HEK293 (cell line): ENCODE data around the gene PLEKHA3.

ENCODE experiments used
- ZFP3 ChIP-seq: fragments of 450-650 bp; formaldehyde crosslinking; IDR thresholded peaks from 2 replicates; pipeline ENCODE4 v1.5.1; 2016; ENCODE audit warnings: low read depth, missing biosample characterization, missing genetic modification characterization
- ZNF391 ChIP-seq: fragments of 450-650 bp; formaldehyde crosslinking; IDR thresholded peaks from 2 replicates; pipeline ENCODE4 v1.5.1; 2016; ENCODE audit warnings: low read depth, missing biosample characterization, missing genetic modification characterization, borderline replicate concordance
- TF ChIP-seq, protein P1 (sequence below): sonication (generic); formaldehyde crosslinking; IDR thresholded peaks from 2 replicates; pipeline ENCODE4 v1.8.1; 2022; ENCODE audit warnings: mild to moderate bottlenecking, moderate library complexity, missing genetic modification reagents
- TF ChIP-seq, protein P2 (sequence below): fragments of 450-650 bp; formaldehyde crosslinking; IDR thresholded peaks from 2 replicates; pipeline ENCODE4 v1.5.1; 2016; ENCODE audit warnings: missing biosample characterization, missing genetic modification characterization

DNA sequence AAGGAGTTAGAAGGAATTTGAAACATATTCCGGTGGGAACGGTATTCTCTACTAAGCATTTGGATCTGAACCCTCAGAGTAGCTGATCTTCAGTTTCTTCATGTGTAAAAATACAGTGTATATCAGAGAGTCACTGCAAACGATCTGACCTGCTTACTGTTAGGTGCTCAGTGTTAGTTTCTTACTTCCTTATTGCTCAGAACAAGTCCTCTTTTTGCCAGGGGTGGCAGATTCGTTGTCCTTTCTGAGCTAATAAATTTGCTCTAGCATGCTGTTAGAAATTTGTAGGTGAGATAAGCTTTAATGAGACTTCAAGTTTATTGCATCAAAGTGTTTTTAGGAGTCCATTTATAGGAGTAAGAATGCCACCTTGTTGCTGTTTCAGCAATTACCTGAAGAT lies 15.8 kb downstream of the PLEKHA3 start:
- TF ChIP-seq, protein P1, sequence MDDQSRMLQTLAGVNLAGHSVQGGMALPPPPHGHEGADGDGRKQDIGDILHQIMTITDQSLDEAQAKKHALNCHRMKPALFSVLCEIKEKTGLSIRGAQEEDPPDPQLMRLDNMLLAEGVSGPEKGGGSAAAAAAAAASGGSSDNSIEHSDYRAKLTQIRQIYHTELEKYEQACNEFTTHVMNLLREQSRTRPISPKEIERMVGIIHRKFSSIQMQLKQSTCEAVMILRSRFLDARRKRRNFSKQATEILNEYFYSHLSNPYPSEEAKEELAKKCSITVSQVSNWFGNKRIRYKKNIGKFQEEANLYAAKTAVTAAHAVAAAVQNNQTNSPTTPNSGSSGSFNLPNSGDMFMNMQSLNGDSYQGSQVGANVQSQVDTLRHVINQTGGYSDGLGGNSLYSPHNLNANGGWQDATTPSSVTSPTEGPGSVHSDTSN (CRISPR knock-in tag): no peak
- TF ChIP-seq ZNF391 (tag by site-specific recombination): no peak
- no peak for TF ChIP-seq ZFP3 (tag by site-specific recombination)
- TF ChIP-seq, protein P2, sequence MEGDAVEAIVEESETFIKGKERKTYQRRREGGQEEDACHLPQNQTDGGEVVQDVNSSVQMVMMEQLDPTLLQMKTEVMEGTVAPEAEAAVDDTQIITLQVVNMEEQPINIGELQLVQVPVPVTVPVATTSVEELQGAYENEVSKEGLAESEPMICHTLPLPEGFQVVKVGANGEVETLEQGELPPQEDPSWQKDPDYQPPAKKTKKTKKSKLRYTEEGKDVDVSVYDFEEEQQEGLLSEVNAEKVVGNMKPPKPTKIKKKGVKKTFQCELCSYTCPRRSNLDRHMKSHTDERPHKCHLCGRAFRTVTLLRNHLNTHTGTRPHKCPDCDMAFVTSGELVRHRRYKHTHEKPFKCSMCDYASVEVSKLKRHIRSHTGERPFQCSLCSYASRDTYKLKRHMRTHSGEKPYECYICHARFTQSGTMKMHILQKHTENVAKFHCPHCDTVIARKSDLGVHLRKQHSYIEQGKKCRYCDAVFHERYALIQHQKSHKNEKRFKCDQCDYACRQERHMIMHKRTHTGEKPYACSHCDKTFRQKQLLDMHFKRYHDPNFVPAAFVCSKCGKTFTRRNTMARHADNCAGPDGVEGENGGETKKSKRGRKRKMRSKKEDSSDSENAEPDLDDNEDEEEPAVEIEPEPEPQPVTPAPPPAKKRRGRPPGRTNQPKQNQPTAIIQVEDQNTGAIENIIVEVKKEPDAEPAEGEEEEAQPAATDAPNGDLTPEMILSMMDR (tag by site-specific recombination): no peak
